Kidney glomerular epithelial cell (primary cell): ENCODE data around the gene DGKB.
A peak's percentile ranks its signal among the peaks of the same experiment; 100 is the strongest.

Experiments used
- DNase-seq: peaks from one replicate; lab custom pipeline; 2025; lab: John Stamatoyannopoulos, UW

DGKB gene

GRCh38 chr7:14688208-14688607 is 214.3 kb downstream of the DGKB start:
- DNase-seq = no peak

DNA sequence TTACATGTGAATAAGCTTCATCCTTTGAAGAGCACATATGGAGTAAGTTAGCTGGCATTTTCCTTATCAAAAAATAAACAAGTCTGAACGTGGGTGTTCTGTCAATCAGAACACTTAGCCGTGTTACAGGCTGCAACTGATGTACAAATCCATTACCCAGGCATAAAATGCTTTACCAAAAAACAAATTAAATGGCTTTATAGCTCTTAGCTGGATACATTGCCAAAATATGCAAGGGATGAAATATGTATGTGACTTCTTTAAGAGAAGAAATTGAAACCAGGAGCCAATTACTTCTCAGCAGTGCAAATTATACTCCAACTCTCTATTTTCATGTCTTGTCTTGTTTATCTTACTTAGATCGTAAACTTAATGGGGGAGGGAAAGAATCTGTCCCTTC is 214.8 kb downstream of the DGKB start:
- peak; percentile 42 for DNase-seq

GRCh38 chr7:14687241-14687640 is 215.3 kb downstream of the DGKB start:
- DNase-seq = no peak

DNA sequence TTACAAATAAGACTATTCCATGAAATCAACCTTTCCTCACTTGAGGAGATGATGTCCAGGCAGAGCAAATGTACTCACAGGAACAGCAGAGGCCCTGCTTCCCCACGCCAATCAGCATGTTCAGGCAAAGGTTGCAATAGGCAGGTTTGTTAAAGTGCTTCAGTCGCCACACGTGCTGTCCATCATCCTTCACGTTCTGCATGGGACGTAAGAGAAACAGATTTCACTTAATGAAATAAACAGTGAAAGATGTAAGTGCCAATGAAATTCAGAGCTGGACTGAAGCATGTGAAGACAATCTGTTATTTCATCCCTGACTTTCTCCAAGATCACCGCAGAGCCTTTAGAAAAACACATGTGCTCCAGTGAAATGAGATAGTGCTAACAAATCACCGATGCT is 217.4 kb downstream of the DGKB start:
- DNase-seq = no peak

DNA sequence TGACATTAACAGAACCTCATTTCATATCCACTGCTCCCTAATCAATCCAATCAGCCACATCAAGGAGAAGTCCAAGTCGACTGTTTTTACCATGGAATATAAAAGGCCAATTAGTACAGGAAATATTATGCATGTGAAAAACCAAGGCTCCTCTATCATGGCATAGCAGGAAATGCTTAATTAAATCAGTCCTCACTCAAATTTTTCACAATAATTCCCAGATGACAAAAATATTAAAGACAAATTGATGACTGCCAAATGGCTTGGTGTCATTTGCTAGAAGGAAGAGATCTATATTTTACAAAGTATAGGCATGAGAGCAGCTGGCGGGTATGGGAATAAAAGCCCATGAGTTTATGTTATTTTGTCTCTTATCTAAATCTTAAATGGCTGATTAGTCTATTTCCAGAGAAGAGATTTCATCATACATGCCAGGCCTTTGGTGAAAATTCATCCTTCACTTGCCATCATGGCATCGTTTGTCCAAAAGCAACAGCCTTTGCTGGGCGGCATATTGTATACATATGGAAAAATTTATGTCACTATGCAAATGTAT is 219.6 kb downstream of the DGKB start:
- DNase-seq = no peak

DNA sequence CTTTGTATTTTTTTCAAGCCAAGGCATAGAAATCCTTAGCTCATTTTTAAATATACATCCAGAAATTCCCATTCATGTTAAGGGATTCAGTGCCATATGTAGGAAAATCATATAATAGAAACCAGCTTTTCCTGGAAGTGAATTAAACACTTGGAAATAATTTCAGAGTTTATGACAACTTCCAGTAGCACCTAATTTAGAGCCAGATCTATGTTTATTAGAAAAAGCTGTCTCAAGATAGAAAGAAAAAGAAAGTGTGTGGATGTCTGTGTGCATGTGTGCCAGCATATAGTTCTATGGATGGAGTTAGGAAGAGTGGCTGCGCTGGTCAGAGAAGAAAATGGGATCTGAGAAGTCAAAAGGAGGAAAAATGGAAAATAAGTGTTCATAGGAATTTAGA is 225.7 kb downstream of the DGKB start:
- no peak for DNase-seq

DNA sequence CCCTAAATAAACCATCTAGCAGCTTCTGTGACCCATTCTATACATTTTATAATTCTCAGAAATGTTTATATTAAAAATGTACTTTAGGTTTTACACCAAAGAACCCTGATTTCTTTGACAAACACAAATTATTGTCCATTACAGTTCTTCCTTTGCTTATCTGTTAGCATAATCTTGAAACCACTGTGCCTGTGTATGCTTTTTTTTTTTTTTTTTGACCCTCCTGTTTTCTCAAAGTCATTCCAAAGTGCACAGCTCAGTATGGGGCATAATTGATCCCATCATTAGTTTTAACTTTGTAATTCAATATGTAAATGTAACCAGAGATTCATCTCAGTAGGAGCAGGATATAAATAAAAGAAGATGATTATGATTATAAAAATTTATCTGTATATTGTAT is 229.3 kb downstream of the DGKB start:
- DNase-seq = no peak

GRCh38 chr7:14666913-14667312 is 235.6 kb downstream of the DGKB start:
- DNase-seq = no peak

DNA sequence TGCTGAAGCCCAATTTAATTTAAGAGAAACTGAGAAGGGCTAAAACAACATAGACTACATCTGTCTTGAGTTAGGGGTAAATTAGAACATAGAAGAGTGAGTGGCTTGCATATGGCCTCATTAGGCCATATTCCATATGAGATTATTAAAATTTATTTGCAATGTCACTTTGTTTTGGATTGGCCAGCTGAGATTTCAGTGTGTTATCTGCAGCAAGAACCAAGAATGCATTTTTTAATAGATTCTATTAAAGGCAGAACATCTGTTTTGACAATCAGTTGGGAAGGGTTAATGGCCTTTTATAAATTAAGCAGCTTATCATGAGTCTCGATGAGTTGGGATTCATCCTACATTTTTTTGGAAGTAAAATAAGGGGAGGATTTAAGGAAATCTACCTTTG is 236.2 kb downstream of the DGKB start:
- DNase-seq = no peak

DNA sequence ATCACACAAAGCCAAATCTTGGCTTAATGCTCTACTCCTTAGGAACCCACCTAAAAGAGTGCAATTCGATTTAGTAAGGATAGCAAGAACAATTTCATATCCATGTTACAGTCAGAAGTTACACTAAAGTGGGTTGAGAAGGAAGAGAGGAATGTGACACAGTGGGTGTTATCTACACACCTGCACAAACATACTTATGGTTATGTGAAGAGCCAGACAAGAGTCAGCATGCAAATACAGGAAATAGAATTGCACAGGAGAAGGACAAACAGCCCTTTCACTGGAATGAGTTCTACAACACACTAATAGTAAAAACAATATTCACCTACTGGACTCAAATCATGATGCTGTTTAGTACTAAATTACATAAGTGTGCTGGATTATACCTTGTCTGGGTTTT is 262.8 kb downstream of the DGKB start:
- no peak for DNase-seq

DNA sequence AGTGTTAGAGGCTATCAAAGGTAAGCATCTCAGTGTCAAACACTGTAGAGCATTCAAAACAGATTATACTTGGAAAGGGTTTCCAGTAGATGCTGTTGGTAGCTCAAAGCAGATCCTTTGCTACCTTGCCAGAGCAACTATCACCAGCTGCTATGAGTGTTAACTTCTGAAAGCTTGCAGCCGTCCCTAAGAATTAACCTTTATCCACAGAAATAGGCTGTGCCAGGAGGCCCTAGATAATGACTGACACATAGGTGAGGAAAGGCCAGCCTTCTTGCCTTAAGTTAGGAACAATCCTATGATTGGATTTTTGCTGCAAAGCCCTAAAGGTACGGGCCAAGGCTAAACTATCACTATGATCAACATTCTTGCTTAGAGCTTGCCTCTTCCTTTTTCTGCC is 263.2 kb downstream of the DGKB start:
- DNase-seq = no peak

GRCh38 chr7:14637968-14638367 is 264.6 kb downstream of the DGKB start:
- no peak for DNase-seq

DNA sequence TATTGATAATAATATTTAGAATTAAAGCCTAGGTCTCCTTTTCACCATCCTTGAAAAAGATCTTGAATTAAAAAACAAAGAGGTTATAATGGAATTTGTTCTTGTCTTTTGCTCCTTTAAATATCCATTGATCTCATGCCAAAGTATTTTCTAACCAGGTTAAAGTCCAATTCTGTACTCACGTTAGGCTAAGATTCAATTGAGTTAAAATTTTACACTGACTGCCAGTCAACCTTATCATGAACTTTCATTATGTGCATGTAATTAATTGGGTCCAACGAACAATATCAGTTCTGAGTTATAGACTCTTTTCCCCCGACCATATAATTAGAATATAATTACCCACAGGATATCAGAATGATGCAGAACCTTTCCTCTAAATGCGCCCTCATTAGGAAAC is 266.6 kb downstream of the DGKB start:
- no peak for DNase-seq

DNA sequence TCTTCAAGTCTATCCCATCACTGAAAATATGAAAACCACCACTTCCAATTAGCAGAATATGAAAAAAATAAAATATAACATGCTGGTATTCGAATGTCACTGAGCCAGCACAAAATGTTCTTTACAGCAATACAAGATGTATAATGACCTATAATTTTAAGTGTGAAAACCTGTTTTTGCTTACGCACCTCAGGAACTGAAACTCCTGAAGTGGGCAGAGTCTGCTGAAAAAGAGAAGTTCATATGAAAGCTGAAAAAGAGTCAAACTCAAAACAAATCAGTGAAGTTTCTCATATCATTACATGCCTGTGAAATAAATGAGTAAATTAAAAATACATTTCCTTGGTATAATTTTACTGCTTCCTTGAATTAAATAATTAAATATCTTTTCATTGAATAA is 272.5 kb downstream of the DGKB start:
- DNase-seq = no peak

GRCh38 chr7:14628516-14628915 is 274.0 kb downstream of the DGKB start:
- DNase-seq = no peak

DNA sequence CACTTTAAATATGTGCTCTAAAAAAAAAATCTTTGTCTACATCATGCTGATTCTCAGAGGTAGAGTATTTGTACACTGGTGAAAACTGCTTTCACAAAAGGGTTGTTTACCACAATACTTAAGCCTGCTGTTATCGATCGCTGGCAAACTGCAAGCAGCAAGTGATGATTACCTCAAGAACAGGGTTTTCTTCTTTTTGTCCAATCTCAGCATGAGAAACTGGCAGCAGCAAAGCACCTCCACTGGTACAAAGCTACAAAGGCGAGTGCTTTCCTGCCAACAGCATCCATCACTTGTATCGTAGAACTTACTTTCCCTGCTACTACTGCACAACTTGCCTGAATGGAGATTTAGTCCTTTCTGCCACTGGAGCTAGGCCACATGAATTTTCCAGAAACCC is 276.5 kb downstream of the DGKB start:
- DNase-seq = no peak

DNA sequence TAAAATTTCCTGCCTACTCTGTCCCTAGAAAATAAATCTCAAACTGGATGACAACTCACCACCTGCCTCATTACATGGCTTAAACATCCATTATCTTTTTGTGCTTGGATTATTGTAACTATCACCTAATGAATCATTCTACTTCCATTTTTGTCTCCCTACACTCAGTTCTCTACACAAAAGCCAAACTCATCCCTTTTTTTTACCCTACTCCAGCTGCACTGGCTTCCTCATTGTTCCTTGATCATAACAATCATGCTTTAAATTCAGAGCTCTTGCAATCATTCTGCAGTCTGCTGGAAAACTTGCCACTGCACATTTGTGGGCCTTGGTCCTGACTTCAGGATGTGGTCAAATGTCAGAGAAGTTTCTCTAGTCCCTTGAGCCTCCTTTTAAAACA is 280.0 kb downstream of the DGKB start:
- DNase-seq = no peak

DNA sequence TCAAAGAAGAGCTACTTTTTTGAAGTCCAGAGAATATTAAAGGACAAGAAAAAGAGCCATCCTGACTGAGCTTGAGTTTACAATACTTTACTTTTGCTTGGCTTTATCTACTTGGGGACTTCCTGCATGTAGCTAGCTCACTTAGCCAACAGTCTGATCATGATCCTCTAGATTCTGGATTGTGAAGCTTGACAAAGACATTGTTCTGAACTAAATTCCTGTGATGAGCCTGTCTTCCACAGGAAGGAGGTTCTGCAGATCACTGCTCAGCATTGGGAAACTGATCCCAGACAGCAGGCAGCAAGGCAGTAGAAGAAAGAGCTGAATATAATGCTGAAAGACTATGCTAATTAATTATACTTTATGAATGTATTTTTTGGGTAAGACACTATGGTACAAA is 296.4 kb downstream of the DGKB start:
- no peak for DNase-seq

GRCh38 chr7:14604606-14605005 is 297.9 kb downstream of the DGKB start:
- DNase-seq = no peak

- DNase-seq = no peak
Observed at GRCh38 chr7:14602851-14603250, 299.7 kb downstream of the DGKB start.

GRCh38 chr7:14600766-14601367 is 301.7 kb downstream of the DGKB start:
- DNase-seq = no peak

DNA sequence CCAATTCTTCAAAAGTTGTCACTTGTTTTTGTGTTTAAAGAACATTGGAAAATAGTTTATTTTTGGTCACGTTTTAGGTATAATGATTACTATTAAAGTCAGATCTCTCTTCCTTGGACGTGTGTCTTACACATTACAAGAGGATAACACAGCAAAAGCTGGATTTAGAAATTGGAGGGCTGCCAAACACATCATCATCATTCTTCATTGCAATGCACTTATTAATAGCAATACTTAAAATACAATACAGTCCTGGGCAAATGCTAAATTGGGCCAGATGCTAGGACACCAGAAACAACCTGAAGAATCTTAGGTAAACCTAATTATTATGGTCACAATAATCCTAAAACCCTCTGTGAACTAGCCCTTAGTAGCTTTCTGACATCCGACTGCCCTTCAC is 303.6 kb downstream of the DGKB start:
- DNase-seq = no peak

- DNase-seq = no peak
Observed at GRCh38 chr7:14596421-14596820, 306.1 kb downstream of the DGKB start.

DNA sequence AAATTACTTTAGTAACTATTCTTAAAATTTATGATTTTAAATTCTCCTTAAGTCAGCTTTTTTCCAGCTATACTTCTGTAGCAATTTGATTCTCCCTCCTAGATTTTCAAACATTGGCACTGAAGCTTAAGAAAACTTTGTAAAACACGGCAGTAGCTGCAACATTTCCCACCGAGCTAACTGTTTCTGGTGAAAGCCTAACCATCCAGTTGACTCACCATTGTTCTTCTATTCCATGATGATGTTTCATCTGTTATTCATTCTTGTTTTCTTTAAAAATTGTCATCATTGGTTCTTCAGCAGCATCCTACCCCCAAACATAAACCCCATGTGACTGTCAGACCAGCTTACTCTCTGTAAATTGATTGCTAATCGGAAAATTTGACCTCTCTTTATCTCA is 312.3 kb downstream of the DGKB start:
- no peak for DNase-seq

DNA sequence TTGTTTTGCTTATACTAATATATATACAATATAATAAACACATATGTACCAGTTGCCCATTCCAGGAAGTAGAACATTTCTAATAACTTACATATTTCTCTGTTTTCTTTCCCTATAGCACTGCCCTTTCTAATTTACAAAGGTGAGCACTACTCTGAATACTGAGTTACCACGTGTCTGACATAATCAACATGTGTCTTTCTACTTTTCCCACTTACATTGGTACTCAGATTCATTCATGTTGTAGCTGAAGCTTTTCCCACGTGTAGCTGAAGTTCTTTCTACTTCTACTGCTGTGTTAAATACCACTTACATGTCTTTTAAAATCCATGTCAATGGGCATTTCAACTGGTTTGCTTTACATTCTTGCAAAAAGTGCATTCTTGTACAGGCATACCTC is 317.3 kb downstream of the DGKB start:
- no peak for DNase-seq
